Glutamatergic neuron (in vitro differentiated cells): ENCODE results near the gene ZNF354B. TPM values are rescaled to one million over a fixed set of nuclear protein-coding genes. Genes with fewer than 3 reads are reported as not detected.

Experiments
- DNase-seq: peaks from one replicate; pipeline ENCODE4 v3.0.0; 2022
- H3K27ac Mint-ChIP-seq: one replicate; pipeline ENCODE4 v1.8.0; 2020; ENCODE audit warnings: mild to moderate bottlenecking, mixed read lengths, inconsistent platforms; ENCODE audit not compliant: unreplicated experiment
- H3K27me3 Mint-ChIP-seq: one replicate; pipeline ENCODE4 v1.8.0; 2020; ENCODE audit warnings: mild to moderate bottlenecking, moderate library complexity, mixed read lengths, inconsistent platforms; ENCODE audit not compliant: unreplicated experiment
- H3K36me3 Mint-ChIP-seq: one replicate; pipeline ENCODE4 v1.8.0; 2020; ENCODE audit warnings: mild to moderate bottlenecking, mixed read lengths, inconsistent platforms; ENCODE audit not compliant: unreplicated experiment
- H3K4me1 Mint-ChIP-seq: one replicate; pipeline ENCODE4 v1.8.0; 2020; ENCODE audit warnings: mild to moderate bottlenecking, low read depth, mixed read lengths, inconsistent platforms; ENCODE audit not compliant: unreplicated experiment
- H3K4me3 Mint-ChIP-seq: one replicate; pipeline ENCODE4 v1.8.0; 2020; ENCODE audit warnings: mild to moderate bottlenecking, mixed read lengths, inconsistent platforms; ENCODE audit not compliant: unreplicated experiment
- H3K9me3 Mint-ChIP-seq: one replicate; pipeline ENCODE4 v1.8.0; 2020; ENCODE audit warnings: mild to moderate bottlenecking, moderate library complexity, mixed read lengths, inconsistent platforms; ENCODE audit not compliant: unreplicated experiment
- CTCF ChIP-seq: fragments of 200-600 bp; sonication (generic); IDR thresholded peaks from one replicate; pipeline ENCODE4 v1.5.0; 2021; ENCODE audit not compliant: partially characterized antibody, unreplicated experiment
- long read RNA-seq: library from polyadenylated mRNA; unstranded; transcript quantifications from one replicate; pipeline ENCODE4 v2.0.0, GENCODE V29; 2020; ENCODE audit not compliant: unreplicated experiment
- total RNA-seq: library from RNA; stranded (reverse); fragmentation: NEBNext Ultra II Directional; extraction: Animal tissue kit (Norgen Biotek cat#: 25700); gene quantifications from one replicate; pipeline ENCODE4 v1.2.1, GENCODE V29; 2021; ENCODE audit not compliant: unreplicated experiment

The ZNF354B gene
- total RNA-seq: 18.0 TPM
- long read RNA-seq: 0 reads

- TF ChIP-seq CTCF: no peak
- H3K27ac Mint-ChIP-seq: peak within 1 kb of the TSS; percentile 82
- H3K27me3 Mint-ChIP-seq: no peaks in the 10 kb centered on the region
- H3K9me3 Mint-ChIP-seq: peaks cover 3% of the 10 kb centered on the region
- H3K4me1 Mint-ChIP-seq: peaks cover 3% of the 10 kb centered on the region
- H3K36me3 Mint-ChIP-seq: no peaks in the 10 kb centered on the region
- peak within 1 kb of the TSS; percentile 82 for H3K4me3 Mint-ChIP-seq
- peak; percentile 89 for DNase-seq
Measured at GRCh38 chr5:178859625-178860521, at the start of gene ZNF354B. TSS of gene ZNF354B (plus strand) at chr5:178859953. CDS start at chr5:178861048, 1,095 bp downstream.

- Mint-ChIP-seq H3K36me3 (no peaks in the 10 kb centered on the region), H3K27me3 (no peaks in the 10 kb centered on the region), H3K9me3 (no peaks in the 10 kb centered on the region), H3K27ac (no peak overlapping the region), H3K4me1 (no peaks in the 10 kb centered on the region), H3K4me3 (no peak overlapping the region)
- DNase-seq: no peak
- TF ChIP-seq CTCF: no peak
Measured at GRCh38 chr5:178817506-178817905, 42.2 kb upstream of the ZNF354B start.

- no peak overlapping the region for H3K27ac Mint-ChIP-seq
- DNase-seq: no peak
- H3K9me3 Mint-ChIP-seq: no peaks in the 10 kb centered on the region
- TF ChIP-seq CTCF: no peak
- no peaks in the 10 kb centered on the region for H3K4me1 Mint-ChIP-seq
- H3K27me3 Mint-ChIP-seq: no peaks in the 10 kb centered on the region
- no peaks in the 10 kb centered on the region for H3K36me3 Mint-ChIP-seq
- H3K4me3 Mint-ChIP-seq: no peak overlapping the region
Measured at GRCh38 chr5:178818094-178818493, 41.7 kb upstream of the ZNF354B start.

GRCh38 chr5:178820001-178820400 is 39.8 kb upstream of the ZNF354B start:
- no peaks in the 10 kb centered on the region for H3K4me1 Mint-ChIP-seq
- peaks cover 2% of the 10 kb centered on the region for H3K27me3 Mint-ChIP-seq
- no peaks in the 10 kb centered on the region for H3K9me3 Mint-ChIP-seq
- no peak for DNase-seq
- no peaks in the 10 kb centered on the region for H3K36me3 Mint-ChIP-seq
- H3K4me3 Mint-ChIP-seq: no peak overlapping the region
- TF ChIP-seq CTCF: no peak
- H3K27ac Mint-ChIP-seq: no peak overlapping the region

- peaks cover 5% of the 10 kb centered on the region for H3K4me1 Mint-ChIP-seq
- DNase-seq: no peak
- no peak overlapping the region for H3K27ac Mint-ChIP-seq
- H3K27me3 Mint-ChIP-seq: peaks cover 2% of the 10 kb centered on the region
- no peaks in the 10 kb centered on the region for H3K9me3 Mint-ChIP-seq
- H3K4me3 Mint-ChIP-seq: no peak overlapping the region
- TF ChIP-seq CTCF: no peak
- H3K36me3 Mint-ChIP-seq: no peaks in the 10 kb centered on the region
Measured at GRCh38 chr5:178825444-178825843, 34.3 kb upstream of the ZNF354B start.
